Islet precursor cell (in vitro differentiated cells): ENCODE measurements around the gene TMEM169.
A peak's percentile ranks its signal among the peaks of the same experiment; 100 is the strongest.
"Not testable (repeated sequence)": the region's sequence is repeated elsewhere in the genome, so short reads cannot be mapped to it uniquely, and the experiment has no call there.

Experiments used
- DNase-seq: peaks from one replicate; pipeline ENCODE4 v3.0.0-alpha.2; 2018

The TMEM169 gene

DNA sequence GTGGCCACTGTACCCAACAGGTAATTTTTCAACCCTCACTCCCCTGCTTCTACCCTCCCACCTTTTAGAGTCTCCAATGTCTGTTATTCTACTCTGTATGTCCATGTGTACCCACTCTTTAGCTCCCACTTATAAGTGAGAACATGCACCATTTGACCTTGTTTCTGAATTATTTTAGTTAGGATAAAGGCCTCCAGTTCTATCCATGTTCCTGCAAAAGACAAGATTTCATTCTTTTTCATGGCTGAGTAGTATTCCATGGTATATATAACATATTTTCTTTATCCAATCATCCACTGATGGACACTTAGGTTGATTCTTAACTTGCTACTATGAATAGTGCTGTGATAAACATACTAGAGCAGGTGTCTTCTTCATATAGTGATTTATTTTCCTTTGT, 9.2 kb upstream of the TMEM169 start:
- no peak for DNase-seq

DNA sequence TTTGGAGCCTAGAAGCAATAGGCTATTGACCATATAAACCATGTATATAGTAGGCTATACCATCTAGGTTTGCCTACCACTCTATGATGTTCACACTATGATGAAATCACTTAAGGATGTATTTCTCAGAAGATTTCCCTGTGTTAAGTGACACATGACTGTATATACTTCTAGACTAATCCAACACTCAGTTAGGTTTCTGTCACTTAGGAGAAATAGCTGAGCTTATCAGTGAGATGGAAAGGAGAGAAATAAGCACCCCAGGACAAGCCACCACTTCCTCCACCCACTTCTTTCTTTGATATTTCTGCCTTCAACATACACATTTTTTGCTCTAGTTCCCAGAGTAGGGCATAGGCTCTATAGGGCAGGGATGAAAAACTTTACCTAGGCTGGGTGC, 7.9 kb upstream of the TMEM169 start:
- DNase-seq, result no peak

DNA sequence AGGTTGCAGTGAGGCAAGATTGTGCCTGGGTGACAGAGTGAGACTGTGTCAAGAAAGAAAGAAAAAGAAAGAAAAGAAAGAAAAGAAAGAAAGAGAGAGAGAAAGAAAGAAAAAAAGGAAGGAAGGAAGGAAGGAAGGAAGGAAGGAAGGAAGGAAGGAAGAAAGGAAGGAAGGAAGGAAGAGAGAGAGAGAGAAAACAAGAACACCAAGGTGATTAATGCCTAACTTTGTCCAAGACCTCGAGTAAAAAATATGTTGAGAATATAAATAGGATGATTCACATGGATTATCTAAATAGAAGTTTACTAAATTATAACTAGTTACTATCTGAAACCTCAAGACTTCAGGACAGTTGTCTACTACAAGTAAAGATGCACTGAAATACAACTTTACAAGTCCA, 7.3 kb upstream of the TMEM169 start:
- no peak for DNase-seq

DNA sequence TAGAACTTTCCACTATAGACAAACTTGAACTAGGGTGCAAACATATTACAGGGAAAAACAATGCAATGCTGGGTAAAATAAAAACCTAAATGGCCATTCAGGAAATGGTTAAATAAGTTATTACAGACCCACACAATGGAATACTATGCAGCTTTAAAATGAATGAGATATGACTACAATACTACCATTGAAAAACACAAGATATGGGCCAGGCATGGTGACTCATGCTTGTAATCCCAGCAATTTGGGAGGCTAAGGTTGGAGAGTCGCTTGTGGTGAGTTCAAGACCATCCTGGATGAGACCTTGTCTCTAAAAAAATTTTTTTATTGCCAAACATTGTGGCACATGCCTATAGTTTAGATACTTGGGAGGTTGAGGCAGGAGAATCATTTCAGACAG, 6.9 kb upstream of the TMEM169 start:
- no peak for DNase-seq

DNA sequence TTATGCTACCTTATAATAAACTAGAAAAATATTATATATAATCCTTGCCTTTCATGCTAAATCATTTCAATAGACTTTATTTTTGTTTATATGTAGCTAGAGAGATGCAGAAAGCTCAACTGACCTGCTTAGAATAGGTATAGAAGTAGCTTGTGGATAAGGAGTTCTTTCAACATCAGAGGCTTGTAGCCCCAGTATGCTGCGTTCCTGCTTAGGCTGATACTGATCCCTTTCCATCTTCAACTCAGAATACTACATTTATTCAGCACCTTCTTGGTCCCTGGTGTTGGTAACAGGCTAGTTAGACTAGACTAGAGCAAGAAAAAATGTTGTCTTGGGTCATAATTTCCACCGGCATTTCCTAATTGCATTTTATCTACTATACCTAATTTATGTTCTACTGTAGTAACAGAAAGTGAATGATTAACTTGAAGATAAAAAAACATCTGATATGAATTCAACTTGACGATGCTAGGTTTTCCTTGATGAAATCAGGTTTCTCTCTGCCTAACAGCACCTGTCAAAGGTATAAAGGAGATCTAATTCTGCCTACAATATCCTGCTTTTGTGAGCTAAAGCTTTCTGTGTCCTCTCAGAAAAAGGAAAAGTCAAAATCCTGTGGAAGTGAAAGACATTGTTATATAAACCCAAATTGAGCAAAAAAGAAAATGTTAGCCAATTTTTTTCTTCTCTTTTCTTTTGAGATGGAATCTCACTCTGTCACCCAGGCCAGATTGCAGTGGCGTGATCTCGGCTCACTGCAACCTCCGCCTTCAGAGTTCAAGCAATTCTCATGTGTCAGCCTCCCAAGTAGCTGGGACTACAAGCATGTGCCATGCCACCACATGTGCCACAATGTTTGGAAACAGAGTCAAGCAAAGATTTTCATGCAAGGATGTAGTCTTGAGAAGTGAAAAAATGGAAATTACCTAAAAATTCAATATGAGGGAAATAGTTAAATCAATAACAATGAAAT, 5.9 kb upstream of the TMEM169 start:
- DNase-seq, result no peak

DNA sequence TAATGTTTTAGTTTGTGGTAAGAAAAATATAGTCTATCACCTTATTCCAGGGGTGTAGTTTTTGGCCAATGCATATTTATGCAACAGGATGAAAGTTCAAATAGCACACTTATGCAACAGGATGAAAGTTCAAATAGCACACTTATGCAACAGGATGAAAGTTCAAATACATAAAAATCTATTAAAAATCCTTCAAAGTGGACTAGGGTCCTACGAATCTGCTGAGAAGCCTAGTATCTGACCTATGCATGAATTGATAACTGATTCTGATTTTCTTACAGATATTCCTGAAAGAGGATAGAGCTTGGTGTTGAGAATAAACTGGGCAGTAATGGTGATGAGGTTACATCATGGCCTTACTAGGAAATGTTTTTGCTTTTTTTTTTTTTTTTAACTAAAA, 2.9 kb upstream of the TMEM169 start:
- no peak for DNase-seq

DNA sequence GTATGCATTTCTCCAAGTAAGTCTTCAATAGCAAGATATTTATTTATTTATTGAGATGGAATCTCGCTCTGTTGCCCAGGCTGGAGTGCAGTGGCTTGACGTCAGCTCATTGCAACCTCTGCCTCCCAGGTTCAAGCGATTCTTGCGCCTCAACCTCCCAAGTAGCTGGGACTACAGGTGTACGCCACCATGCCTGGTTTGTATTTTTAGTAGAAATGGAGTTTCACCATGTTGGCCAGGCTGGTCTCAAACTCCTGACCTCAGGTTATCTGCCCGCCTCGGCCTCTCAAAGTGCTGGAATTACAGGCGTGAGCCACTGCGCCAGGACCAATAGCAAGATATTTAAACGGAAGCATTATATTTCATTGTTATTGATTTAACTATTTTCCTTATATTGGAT, 1.7 kb upstream of the TMEM169 start:
- not testable (repeated sequence) for DNase-seq

DNA sequence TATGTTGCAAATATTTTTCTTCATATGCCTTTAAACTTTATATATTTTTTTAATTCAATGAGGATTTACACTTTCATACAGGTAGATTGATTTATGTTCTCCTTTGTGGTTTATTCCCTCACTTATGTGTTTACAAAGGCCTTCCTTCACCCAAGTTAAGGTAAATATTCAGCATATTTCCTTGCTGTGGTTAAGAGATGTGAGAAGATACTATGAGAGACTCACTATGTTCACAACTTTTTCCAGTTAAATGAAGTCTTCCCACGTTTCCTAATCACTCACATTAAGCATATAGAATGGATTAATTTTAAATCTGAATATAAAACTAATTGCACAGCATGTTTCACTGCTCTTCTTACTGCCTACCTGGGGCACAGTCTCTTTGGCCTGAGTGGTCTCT, 707 bp upstream of the TMEM169 start:
- no peak for DNase-seq

DNA sequence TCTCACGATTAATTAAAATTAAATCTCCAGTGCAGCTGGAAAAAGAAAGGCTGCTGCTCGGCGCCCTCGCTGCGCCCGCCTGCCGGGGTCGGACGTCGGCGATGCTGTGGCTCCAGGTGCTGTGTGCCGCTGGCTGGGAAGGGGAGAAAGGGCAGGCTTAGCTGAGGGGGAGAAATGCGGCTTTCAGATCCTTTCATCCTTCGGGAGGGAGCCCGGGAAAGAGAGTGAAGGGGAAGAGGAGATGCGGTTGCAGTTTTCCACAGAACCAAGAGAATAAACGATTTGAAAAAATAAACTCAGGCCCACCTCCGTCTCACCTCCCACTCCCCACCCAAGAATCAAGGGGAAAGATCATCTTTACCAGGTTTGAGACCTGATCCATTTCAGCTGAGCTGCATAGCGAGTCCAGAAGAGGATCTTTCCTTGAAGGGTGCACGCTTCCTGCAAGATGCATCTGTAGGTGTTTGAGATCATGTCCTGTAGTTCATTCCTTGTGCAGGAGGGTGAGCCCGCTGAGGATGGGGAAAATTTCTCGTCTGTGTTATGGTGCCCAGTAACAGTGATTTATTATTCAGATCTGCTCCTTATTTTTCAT, 495 bp downstream of the TMEM169 start:
- DNase-seq, result no peak

DNA sequence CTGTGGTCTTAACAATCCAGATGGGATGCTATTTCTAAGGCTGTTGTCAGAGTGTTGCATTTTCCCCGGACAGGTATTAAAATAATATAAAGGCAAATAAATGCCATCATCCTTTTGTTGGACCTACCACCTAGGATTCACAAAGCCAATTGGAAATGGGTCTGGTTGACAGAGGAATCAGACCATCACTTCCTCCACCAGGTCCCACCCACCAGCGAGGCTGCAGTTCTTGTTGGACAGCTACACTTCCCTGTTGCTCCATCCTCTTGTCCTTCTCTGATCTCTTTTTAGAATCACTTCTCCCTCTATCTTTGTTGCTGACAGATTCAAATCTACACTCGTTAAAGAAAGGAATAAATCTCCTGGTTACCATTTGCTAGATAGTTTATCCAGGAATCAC, 1.1 kb downstream of the TMEM169 start:
- peak; percentile 70 for DNase-seq

DNA sequence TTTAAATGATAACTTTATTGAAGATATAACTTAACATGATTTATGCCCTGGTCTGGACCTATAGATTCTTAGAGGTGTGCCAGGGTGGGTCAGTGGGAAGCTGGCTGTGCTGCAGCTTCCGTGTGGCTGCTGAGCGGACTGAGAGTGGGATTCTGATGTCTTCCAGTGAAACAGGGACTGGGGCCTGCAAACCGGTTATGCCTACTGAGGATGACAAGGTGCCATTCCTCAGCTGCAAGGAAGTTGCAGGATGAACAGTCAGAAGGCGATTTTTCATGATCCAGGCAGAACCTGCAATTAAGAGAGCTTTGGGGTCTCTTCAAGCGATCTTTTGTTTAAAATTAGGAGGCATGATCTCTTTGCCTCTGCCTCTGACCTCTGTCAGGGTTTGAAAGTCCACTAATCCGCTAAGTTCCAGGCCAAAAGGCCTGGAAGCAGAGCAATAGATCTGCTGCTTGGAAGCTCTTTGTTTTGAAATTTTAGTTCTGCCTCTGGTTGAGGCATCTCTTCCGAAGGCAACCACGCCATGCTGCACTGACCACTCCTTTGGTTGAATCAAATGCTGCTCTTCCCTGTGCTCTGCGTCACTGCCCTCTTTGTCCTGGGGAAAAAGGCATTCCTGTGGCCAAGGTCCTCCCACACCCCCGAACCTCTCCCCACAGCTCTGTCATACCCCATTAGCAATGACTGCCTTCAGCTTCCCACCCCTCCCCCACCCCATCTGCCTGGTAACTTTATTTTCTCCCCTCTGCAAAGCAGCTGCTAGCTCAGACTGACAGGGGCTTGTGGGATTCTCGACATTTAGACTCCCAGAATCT, 2.0 kb downstream of the TMEM169 start:
- peak; percentile 93 for DNase-seq

DNA sequence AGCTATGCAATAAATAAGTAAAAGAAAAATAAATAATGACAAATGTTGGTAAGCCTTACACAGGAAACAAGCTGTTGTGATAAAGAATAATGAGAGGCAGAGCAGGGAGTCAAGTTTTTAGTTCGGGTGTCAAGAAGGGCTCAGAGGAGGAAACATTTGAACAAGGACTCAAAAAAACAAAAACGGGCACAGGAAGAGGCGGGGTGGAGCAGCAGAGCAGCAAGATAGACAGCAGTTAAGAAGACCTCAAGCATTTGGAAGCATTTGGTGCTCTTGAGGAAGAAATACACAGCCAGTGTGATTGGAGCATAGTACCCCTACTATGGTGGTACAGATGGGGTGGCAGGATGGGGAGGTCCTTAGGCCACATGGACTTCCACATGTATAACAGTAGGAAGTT, 2.8 kb downstream of the TMEM169 start:
- DNase-seq, result no peak

DNA sequence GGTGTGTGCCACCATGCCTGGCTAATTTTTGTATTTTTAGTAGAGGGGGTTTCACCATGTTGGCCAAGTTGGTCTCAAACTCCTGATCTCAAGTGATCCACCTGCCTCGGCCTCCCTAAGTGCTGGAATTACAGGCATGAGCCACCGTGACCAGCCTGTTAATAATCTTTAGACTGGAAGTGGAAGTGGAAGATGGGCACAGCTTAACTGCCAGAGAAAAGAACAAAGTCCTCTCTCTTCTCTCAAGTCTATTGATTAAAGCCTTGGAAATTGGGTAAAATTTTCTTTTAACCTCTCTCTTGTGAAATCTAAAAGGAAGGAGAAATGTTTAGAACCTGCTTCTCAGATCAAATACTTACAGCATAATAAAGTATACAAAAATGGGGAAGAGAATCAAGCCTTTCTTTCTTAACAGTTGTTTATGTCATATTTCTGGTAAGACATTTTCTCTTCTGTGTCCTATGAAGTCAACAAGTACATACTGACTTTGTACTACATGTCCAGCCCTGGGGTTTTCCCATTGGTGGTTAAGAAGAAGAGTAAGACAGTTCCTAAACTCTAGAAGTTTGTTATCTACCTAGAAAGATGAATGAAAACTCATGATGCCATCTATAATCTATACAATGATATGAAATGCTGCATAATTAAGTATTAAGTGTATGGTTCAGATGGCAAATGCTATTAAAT, 4.6 kb downstream of the TMEM169 start:
- no peak for DNase-seq

DNA sequence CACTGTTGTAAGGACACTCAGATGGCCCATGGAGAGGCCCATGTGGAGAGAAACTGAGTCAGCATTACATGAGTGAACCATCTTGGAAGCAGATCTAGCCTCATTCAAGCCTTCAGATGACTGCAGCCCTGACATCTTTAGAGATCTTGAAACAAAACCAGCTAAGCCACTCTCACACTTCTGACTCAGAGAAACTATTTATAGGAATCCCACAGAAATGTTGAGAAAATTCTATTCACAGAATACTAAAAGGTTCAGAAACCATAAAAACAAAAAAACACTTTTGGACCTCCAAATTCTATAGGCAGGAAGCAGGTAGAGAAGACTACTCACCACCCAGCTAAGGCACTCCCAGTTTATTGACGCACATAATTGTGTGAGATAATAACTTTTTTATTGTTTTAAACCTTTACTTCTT, 8.7 kb downstream of the TMEM169 start:
- no peak for DNase-seq

DNA sequence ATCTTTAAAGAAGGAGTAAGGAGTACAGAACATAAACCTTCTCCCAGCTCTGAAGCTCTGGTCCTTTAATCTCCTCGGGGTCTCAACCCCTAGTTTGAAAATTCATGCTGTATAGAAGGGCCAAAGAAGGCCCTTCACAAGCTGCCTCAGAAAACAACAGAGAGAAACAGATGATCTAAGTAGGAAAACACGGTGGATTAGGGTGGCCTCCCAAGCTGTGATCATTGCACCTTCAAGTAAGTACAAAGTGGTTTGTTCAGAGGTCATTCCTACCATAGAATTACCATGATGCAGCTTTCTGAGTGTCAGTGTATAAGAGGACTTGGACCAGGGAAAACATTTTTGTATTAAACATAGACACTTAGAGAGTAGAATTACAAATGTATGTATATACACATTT, 10.9 kb downstream of the TMEM169 start:
- no peak for DNase-seq

DNA sequence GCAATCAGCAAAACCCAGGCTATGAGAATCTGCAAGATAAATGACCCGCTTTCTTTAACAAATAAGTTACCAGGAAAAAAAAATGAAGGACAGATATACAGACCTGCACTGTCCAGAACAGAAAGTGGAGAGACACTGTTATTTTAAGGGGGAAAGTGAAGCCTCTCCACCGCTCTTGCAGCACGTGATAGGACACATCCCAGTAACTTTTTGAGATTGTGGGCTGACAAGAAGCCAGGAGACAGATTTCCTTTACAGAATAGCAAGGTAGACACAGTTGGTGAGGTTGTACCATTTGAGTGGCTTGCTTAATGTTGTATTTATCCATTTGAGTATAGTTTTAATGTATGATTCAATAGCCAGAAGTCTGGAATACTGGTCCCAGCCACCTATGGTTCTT, 13.0 kb downstream of the TMEM169 start:
- no peak for DNase-seq

DNA sequence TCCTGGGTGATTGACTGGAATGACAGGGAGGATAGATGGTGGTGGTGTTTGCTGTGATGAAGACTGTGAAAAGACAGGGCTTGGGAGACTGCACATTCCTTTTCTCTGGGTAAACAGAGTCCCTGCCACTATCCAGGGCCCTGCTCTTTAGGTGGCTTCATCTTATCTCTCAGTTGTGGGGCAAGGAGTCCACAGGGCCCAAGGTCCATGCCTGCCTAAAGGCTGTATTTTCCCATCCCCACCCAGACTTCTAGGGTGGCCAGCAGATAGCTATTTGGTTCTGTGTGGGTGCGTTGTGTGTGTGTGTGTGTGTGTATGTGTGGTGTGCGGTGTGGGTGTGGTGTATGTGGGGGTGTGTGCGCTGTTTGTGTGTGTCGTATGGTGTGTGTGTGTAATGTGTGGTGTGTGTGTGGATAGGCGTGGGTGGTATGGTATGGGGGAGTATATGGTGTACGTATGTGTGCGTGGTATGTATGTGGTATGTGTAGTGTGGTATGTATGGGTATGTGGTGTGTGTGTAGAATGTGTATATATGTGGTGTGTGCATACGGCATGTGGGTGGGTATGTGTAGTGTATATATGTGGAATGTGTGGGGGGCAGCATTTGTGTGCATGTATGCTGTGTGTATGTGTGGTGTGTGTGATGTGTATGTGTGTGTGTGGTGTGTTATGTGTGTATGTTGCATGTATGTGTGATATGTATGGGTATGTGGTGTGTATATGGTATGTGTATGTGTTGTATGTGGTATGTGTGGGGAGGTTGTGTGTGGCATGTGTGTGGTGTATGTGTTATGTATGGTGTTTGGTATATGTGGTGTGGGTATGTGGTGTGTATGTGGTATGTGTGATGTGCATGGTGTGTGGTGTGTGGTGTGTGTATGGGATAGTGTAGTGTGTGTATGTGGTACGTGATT, 17.0 kb downstream of the TMEM169 start:
- no peak for DNase-seq

DNA sequence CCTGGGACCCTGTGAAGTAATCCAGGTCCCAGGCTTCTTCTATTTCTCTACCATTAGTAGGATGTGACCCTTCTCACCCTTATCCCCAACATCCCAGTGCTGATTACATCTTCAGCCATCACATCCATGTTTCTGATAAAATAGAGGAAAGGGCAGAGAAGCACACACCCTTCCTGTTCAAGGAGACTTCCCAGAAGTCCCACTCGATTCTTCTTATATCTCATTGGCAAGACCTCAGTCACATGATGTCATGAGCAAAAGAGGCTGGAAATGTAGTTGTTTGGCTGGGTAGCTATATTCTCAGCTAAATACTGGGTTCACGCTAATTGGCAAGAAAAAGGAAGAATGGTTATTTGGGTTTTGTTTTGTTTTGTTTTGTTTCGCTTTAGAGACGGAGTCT, 19.4 kb downstream of the TMEM169 start:
- no peak for DNase-seq

DNA sequence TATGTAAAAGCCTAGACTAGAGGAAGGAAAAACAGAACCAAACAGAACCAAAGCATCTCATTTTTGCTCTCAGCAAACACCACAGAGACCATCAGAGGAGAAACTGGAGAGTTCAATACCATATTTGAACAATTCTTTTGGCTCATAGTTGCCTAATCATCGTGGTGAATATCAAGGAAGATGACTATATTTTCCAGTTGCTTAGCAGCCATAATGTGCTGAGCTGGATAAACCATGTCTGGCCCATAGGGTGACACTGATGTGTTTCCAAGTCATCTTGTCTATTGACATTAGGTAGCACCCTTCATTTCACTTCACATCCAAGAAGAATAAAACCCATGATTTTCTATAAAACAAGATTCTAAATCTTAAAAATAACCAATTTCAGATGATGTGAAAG, 21.5 kb downstream of the TMEM169 start:
- DNase-seq, result no peak

DNA sequence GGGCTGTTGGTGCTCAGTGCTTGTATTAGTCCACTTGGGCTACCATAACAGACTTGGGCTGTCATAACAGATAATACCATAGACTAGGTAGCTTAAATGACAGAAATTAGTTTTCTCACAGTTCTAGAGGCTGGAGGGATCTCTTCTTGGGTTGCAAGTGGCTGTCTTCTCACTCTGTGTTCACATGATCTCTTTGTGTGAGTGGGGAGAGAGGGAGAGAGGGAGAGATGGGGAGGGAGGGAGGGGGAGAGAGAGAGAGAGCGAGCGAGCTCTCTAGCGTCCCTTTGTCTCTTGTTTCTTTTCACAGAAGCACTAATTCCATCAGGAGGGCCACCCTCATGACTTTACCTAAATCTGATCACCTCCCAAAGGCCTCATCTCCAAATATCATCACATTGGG, 23.0 kb downstream of the TMEM169 start:
- no peak for DNase-seq

DNA sequence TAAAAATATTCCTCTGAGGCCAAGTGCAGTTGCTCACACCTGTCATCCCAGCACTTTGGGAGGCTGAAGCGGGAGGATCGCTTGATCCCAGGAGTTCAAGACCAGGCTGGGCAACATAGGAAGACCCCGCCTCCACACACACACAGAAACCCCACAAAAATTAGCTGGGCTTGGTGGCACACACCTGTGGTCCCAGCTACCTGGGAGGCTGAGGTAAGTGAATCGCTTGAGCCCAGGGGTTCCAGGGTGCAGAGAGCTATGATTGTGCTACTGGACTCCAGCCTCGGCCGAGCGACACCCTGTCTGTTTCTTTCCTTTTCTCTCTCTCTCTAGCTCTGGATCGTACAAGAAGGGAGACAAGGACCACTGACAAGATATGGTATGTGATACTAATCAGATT, 25.6 kb downstream of the TMEM169 start:
- DNase-seq, result no peak

DNA sequence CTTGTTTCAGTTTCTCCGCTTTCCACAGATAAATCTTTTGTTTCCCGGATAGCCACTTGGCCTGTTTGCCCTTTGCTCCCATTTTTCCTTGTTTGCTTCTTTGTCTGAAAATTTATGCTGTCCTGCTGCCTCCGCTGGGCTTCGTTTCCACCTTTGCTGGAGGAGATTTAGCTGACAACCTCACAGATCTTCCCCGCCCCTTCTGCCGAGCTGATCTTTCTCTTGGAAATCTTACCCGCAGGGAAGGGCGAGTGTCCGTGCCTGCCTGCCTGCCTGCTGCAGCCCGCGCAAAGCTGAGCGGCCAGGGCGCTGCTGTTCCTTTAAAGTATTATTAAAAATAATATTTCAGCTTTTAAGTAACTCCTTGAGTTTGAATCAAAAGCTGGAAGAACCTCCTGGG, 26.0 kb downstream of the TMEM169 start:
- DNase-seq, result peak; percentile 83
